Fibroblast of lung (primary cell): ENCODE measurements around the gene WBP4. TPM values are rescaled to one million over a fixed set of nuclear protein-coding genes. Genes with fewer than 3 reads are reported as not detected.
A peak's percentile ranks its signal among the peaks of the same experiment; 100 is the strongest.

ENCODE experiments used
- DNase-seq, 2 donors: peaks; one replicate each; pipeline versions ENCODE4 v3.0.0 to v3.0.0-alpha.2; 2010; ENCODE audit warnings: low read depth in 2 of 2
- H2AFZ ChIP-seq: 2 replicates; pipeline ENCODE4 v1.5.1; 2012; ENCODE audit warnings: low read length, control low read depth, inconsistent platforms
- H3K27ac ChIP-seq: 2 replicates; pipeline ENCODE4 v1.5.1; 2011; ENCODE audit warnings: low read length, control low read depth; ENCODE audit not compliant: insufficient read depth
- H3K27me3 ChIP-seq: 2 replicates; pipeline ENCODE4 v1.5.1; 2011; ENCODE audit warnings: mild to moderate bottlenecking, low read length; ENCODE audit not compliant: control insufficient read depth, insufficient read depth
- H3K36me3 ChIP-seq: 2 replicates; pipeline ENCODE4 v1.5.1; 2011; ENCODE audit warnings: low read length; ENCODE audit not compliant: control insufficient read depth, insufficient read depth
- H3K4me1 ChIP-seq: 2 replicates; pipeline ENCODE4 v1.5.1; 2011; ENCODE audit warnings: low read length; ENCODE audit not compliant: control insufficient read depth, insufficient read depth; ENCODE audit errors: extremely low read depth
- H3K4me2 ChIP-seq: 2 replicates; pipeline ENCODE4 v1.5.1; 2011; ENCODE audit warnings: low read length, control low read depth; ENCODE audit not compliant: insufficient read depth; ENCODE audit errors: extremely low read depth
- H3K4me3 ChIP-seq, 4 experiments: fragments of 200-600 bp in 1 of 4; sonication (generic) in 1 of 4; replicated peaks in 1 of 4; 2 replicates each; pipeline ENCODE4 v1.5.1; 2011 to 2016; ENCODE audit warnings: low read length in 4 of 4, low read depth in 3 of 4, mild to moderate bottlenecking in 3 of 4, control low read depth in 2 of 4, inconsistent platforms in 1 of 4, mixed read lengths in 1 of 4; ENCODE audit not compliant: insufficient read depth in 1 of 4; ENCODE audit errors: control extremely low read depth in 1 of 4
- H3K79me2 ChIP-seq: 2 replicates; pipeline ENCODE4 v1.5.1; 2012; ENCODE audit warnings: mild to moderate bottlenecking, low read length, inconsistent platforms; ENCODE audit not compliant: control insufficient read depth, insufficient read depth
- H3K9ac ChIP-seq: 2 replicates; pipeline ENCODE4 v1.5.1; 2011; ENCODE audit warnings: mild to moderate bottlenecking, low read length, control low read depth; ENCODE audit not compliant: insufficient read depth
- H3K9me3 ChIP-seq: 2 replicates; pipeline ENCODE4 v1.5.1; 2012; ENCODE audit warnings: low read depth, low read length; ENCODE audit not compliant: control insufficient read depth, insufficient read depth
- H4K20me1 ChIP-seq: 2 replicates; pipeline ENCODE4 v1.5.1; 2011; ENCODE audit warnings: low read length; ENCODE audit not compliant: control insufficient read depth, insufficient read depth; ENCODE audit errors: extremely low read depth
- EZH2 ChIP-seq: IDR thresholded peaks from 2 replicates; pipeline ENCODE4 v1.5.1; 2012; ENCODE audit warnings: low read length, control low read depth, mild to moderate bottlenecking; ENCODE audit errors: missing control alignments
- polyA plus RNA-seq, 2 donors: library from polyadenylated mRNA; depleted of rRNA in 1 of 2; stranded (reverse) in 1 of 2; unstranded in 1 of 2; fragments of >200 nt; gene quantifications; 2 replicates each; pipeline ENCODE4 v1.2.1, GENCODE V29; 2011 to 2012; ENCODE audit warnings: missing spikeins in 1 of 2
- total RNA-seq: library from RNA; depleted of rRNA; stranded (reverse); fragments of >200 nt; gene quantifications from 2 replicates; pipeline ENCODE4 v1.2.1, GENCODE V29; 2014
- TF ChIP-seq, protein P1 (sequence below), 2 donors: IDR thresholded peaks in 1 of 2; conservative IDR thresholded peaks in 1 of 2; 1 replicate in 1 of 2; 2 replicates in 1 of 2; pipeline ENCODE4 v1.5.1; 2011 to 2012; ENCODE audit warnings: low read length in 2 of 2, control low read depth in 1 of 2, inconsistent platforms in 1 of 2, low read depth in 1 of 2, mild to moderate bottlenecking in 1 of 2

Gene WBP4
- total and polyA plus RNA-seq, 2 donors (not counting 1 experiment from before 2014, with no cell fraction given): 13.7 to 17.7 TPM

DNA sequence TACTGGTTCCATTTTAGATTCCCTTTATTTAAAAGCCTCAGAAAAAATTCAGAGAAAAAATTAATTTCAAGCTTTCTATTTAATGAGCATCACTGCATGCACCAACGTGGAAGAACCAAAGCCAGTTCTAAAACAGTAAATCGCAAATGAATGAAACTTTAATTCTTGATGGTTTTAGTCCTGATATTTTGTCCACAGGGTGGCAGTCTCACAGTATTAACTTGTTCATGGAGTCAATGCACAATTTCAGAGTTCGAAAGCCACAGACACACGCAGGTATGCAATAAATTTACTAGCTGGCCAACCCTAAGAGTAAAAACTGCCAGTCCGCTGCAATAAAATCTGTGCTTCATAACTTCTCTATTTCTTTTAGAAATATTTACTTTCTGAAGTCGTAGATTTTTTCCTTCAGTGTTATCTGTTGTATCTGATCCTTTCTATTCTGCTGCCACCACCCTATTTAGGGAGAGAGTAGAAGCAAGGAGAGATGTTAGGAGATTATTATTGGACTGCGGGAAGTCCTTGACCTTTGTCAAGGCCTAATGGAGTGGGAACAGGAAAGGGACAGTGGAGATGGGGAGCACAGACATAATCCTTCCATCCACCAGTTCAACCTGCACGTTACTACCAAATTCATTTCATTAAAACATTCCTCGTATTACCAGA is 7.0 kb upstream of the WBP4 start:
- no peak for TF ChIP-seq EZH2
- TF ChIP-seq, protein P1, sequence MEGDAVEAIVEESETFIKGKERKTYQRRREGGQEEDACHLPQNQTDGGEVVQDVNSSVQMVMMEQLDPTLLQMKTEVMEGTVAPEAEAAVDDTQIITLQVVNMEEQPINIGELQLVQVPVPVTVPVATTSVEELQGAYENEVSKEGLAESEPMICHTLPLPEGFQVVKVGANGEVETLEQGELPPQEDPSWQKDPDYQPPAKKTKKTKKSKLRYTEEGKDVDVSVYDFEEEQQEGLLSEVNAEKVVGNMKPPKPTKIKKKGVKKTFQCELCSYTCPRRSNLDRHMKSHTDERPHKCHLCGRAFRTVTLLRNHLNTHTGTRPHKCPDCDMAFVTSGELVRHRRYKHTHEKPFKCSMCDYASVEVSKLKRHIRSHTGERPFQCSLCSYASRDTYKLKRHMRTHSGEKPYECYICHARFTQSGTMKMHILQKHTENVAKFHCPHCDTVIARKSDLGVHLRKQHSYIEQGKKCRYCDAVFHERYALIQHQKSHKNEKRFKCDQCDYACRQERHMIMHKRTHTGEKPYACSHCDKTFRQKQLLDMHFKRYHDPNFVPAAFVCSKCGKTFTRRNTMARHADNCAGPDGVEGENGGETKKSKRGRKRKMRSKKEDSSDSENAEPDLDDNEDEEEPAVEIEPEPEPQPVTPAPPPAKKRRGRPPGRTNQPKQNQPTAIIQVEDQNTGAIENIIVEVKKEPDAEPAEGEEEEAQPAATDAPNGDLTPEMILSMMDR (conservative IDR thresholded peaks at IDR 0.05 in 1 of 2, IDR thresholded peaks at IDR 0.05 in 1 of 2; ENCODE audit: low read depth in 1 of 2, low read length in 2 of 2): peak; percentile 29 to 47
- peak; percentile 66 to 71 for DNase-seq
- H2AFZ ChIP-seq: no peak overlapping the region
- no peak overlapping the region for H3K9ac ChIP-seq
- peaks cover 83% of the 10 kb centered on the region for H3K79me2 ChIP-seq
- H3K36me3 ChIP-seq: no peaks in the 10 kb centered on the region
- H3K27ac ChIP-seq: peak overlapping the region; percentile 41
- H3K9me3 ChIP-seq: no peaks in the 10 kb centered on the region
- H3K4me1 ChIP-seq: peaks cover 5% of the 10 kb centered on the region
- peak overlapping the region in 2 of 4 experiments; percentile 20 to 38 for H3K4me3 ChIP-seq
- H3K27me3 ChIP-seq: no peaks in the 10 kb centered on the region
- peak overlapping the region; percentile 90 for H3K4me2 ChIP-seq
- H4K20me1 ChIP-seq: no peaks in the 10 kb centered on the region

DNA sequence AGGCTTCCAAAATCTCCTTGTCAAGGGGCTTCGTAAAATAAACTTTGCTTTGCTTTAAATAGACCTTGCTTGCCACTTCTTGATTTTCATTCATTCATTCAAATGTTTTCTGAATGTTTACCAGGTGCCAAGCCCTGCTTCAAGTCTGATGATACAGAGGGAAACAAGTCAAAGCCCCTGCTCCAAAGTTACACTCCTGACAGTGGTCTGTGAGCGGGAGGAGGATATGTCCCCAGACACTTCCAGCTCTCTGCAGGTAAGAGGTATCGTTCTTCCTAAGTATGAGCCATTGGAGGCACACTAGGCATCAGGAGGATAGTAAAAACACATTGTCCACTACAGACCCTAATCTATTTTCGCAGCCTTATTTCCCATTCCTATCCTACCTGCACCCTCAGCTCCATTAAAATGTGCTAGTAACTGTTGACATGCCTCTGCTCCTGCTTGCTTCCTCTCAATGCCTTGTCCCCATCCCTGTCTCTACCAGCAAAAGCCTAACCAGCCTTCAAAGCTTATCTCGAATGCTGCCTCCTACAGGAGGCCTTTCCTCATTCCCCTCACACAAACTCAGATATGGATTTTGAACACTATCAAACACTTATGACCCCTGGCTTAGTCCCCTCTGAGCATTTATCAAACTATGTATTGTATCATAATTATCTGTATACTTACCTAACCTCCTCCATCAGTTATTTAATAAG is 6.2 kb upstream of the WBP4 start:
- Histone ChIP-seq H3K27ac (no peak overlapping the region), H2AFZ (no peak overlapping the region), H3K79me2 (peaks cover 83% of the 10 kb centered on the region), H3K4me3 (no peak overlapping the region), H3K4me2 (no peak overlapping the region), H3K9me3 (no peaks in the 10 kb centered on the region), H4K20me1 (no peaks in the 10 kb centered on the region), H3K27me3 (no peaks in the 10 kb centered on the region), H3K36me3 (no peaks in the 10 kb centered on the region), H3K4me1 (peaks cover 5% of the 10 kb centered on the region), H3K9ac (no peak overlapping the region)
- TF ChIP-seq, protein P1 (conservative IDR thresholded peaks at IDR 0.05 in 1 of 2, IDR thresholded peaks at IDR 0.05 in 1 of 2; ENCODE audit: low read depth in 1 of 2, low read length in 2 of 2): peak; percentile 14 to 28
- no peak for TF ChIP-seq EZH2
- DNase-seq: no peak

DNA sequence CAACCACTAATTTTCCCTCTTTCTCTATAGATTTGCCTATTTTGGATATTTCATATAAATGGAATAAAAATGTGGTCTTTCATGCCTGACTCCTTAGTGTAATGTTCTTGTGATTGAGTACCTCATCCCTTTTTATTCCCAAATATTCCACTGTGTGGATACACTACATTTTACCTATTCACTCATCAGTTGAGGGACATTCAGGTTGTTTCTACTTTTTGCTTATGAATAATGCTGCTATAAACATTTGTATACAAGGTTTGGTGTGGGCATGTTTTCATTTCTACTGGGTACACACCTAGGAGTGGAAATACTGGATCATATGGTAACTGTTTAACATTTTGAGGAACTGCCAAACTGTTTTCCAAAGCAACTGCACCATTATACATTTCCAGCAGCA is 5.1 kb upstream of the WBP4 start:
- DNase-seq: no peak
- no peaks in the 10 kb centered on the region for H4K20me1 ChIP-seq
- H3K9me3 ChIP-seq: no peaks in the 10 kb centered on the region
- no peak overlapping the region for H3K27ac ChIP-seq
- TF ChIP-seq, protein P1 (conservative IDR thresholded peaks at IDR 0.05 in 1 of 2, IDR thresholded peaks at IDR 0.05 in 1 of 2; ENCODE audit: low read depth in 1 of 2, low read length in 2 of 2): no peak
- no peak for TF ChIP-seq EZH2
- H2AFZ ChIP-seq: no peak overlapping the region
- no peaks in the 10 kb centered on the region for H3K27me3 ChIP-seq
- H3K4me2 ChIP-seq: no peak overlapping the region
- H3K79me2 ChIP-seq: peaks cover 78% of the 10 kb centered on the region
- H3K36me3 ChIP-seq: no peaks in the 10 kb centered on the region
- peaks cover 5% of the 10 kb centered on the region for H3K4me1 ChIP-seq
- H3K9ac ChIP-seq: no peak overlapping the region
- no peak overlapping the region for H3K4me3 ChIP-seq
